GM12864 (cell line): ENCODE results near the gene TMEM135.
"Not testable (repeated sequence)": the region's sequence is repeated elsewhere in the genome, so short reads cannot be mapped to it uniquely, and the experiment has no call there.

Experiments used
- DNase-seq: peaks from one replicate; pipeline ENCODE4 v3.0.0-alpha.2; 2011; ENCODE audit warnings: low read depth
- H3K4me3 ChIP-seq: 2 replicates; pipeline ENCODE4 v1.5.1; 2011; ENCODE audit warnings: mild to moderate bottlenecking, low read depth, low read length, control low read depth
- TF ChIP-seq, protein P1 (sequence below): IDR thresholded peaks from 2 replicates; pipeline ENCODE4 v1.5.1; 2011; ENCODE audit warnings: low read depth, mild to moderate bottlenecking, moderate library complexity, low read length, control low read depth, inconsistent platforms; ENCODE audit errors: missing control alignments

Gene TMEM135

DNA sequence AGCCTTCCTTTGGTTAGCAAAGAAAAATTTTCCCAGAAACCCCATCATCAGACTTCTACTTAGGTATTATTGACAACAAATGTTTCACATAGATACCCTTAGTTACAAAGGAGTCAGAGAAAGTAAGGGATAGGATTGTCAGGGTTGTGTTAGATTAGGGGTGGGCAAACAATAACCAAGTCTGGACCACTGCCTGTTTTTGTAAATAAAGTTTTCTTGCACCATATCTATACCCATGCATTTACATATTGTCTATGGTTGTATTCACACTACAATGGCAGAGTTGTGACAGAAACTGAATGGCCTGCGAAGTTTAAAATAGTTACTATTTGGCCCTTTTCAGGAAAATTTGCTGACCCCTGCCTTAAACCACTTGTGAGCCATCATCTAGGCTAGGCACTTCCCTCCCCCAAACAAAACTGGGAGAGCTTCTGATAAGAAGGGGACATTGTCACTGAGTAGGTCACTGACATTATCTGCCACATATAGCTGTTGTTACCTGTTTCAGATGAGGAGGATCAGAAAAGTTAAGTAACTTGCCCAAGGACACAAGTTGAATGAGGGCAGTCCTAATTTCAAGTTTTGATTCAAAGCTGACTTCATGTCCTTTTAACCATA lies 40.7 kb upstream of the TMEM135 start:
- TF ChIP-seq, protein P1, sequence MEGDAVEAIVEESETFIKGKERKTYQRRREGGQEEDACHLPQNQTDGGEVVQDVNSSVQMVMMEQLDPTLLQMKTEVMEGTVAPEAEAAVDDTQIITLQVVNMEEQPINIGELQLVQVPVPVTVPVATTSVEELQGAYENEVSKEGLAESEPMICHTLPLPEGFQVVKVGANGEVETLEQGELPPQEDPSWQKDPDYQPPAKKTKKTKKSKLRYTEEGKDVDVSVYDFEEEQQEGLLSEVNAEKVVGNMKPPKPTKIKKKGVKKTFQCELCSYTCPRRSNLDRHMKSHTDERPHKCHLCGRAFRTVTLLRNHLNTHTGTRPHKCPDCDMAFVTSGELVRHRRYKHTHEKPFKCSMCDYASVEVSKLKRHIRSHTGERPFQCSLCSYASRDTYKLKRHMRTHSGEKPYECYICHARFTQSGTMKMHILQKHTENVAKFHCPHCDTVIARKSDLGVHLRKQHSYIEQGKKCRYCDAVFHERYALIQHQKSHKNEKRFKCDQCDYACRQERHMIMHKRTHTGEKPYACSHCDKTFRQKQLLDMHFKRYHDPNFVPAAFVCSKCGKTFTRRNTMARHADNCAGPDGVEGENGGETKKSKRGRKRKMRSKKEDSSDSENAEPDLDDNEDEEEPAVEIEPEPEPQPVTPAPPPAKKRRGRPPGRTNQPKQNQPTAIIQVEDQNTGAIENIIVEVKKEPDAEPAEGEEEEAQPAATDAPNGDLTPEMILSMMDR, result no peak
- DNase-seq, result no peak
- H3K4me3 ChIP-seq, result no peak overlapping the region

DNA sequence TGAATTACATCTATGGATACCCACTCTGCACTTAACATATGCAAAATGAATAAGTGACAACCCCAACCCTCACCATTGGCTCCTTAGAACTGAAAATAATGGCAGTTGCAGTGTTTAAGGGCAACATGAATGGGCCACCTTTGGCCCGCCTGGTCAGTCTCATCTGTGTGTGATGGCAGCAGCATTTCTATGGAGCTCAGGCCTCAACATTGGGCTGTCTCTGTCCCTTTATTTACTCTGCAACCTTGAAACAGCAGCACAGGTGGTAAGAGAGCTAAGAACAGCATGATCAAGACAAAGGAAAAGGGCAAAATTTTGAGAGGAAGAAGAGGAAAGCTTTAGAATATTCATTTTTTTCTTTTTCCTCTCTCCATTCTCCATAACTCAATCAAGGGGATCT lies 38.3 kb upstream of the TMEM135 start:
- TF ChIP-seq, protein P1, result no peak
- DNase-seq, result no peak
- no peak overlapping the region for H3K4me3 ChIP-seq

DNA sequence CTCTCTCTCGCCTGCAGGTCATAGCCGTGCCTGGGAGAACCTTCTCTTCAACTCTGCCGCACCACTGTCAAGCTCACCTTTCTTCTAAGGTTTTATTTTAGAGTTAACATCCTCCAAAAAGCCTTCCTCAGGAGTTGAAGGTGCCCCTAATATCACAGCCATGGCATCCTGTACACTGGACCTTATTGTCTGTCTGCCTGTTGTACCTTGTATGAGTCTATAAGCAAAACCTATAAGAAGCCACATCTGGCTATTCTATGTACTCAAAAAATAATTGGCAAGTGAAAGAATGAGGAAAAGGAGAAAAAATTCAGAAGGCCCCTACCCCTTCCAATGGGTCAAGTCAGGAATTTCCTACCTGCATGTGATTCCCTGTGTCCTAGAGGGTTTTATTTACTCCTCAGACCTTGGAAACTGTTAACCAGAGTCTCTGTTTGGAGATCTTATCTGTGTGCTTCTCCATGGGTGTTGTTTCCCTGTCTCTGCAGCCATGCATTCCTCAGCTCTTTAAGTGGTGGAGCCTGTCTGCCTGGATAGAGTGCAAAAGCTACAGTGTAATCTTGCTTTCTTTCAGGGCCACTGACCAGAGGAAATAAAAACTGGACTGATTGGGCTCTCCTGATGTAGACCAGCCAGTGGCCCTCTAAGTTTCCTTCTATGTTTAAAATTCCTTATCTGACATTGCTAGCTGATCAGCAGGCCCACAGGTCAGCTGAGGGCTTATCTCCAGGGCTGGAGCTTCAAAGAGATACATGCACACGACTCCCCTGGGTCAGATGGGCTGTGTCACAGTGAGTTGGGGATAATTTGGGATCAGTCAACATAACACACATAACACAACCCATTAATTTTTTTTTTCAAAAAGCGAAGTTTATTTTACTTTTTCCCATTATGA lies 37.6 kb upstream of the TMEM135 start:
- TF ChIP-seq, protein P1, result no peak
- H3K4me3 ChIP-seq, result no peak overlapping the region
- no peak for DNase-seq

DNA sequence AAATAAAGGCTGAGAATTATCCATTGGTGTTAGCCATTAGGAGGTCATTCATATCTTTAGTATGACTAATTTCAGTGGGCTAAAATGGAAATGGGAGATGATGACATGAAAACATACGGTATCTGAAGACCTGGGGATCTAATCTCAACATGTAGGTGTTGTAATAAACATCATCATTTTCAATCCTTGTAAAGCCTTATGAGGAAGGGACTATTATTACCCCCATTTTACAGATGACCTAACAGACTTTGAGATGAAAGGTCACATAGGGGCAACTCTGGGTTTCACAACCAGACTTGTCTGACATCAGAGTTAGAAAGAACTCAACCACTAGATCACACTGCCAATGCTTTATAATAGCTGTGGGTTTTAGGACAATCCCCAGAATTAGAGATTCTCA lies 34.8 kb upstream of the TMEM135 start:
- DNase-seq, result no peak
- TF ChIP-seq, protein P1, result no peak
- no peak overlapping the region for H3K4me3 ChIP-seq

DNA sequence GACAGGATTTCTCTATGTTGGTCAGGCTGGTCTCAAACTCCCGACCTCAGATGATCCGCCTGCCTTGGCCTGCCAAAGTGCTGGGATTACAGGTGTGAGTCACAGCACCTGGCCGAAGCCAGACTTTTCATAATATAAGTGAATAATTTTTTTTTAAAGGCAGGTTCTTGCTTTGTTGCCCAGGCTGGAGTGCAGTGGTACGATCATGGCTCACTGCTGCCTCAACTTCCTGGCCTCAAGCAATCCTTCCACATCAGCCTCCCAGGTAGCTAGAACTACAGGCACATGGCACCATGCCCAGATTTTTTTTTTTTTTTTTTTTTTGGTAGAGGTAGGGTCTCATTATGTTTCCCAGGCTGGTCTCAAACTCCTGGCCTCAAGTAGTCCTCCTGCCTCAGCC lies 33.5 kb upstream of the TMEM135 start:
- not testable (repeated sequence) for H3K4me3 ChIP-seq, DNase-seq

DNA sequence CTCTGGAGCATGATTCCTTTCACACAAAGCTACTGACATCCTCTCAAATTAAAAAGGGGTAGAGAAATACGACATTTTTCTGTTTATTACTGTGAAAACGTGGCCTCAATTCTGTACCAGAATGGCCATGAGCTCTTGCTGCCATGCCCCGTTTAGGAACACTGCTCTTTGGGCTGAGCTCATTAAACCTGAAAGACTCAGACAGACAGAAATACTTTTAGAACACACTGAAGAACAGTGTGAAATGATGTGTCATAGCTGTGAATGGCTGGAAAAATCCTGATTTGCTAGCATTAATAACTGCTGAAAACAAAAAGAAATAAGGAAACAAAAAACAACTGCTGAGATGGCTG lies 32.2 kb upstream of the TMEM135 start:
- TF ChIP-seq, protein P1, result no peak
- DNase-seq, result no peak
- H3K4me3 ChIP-seq, result no peak overlapping the region

DNA sequence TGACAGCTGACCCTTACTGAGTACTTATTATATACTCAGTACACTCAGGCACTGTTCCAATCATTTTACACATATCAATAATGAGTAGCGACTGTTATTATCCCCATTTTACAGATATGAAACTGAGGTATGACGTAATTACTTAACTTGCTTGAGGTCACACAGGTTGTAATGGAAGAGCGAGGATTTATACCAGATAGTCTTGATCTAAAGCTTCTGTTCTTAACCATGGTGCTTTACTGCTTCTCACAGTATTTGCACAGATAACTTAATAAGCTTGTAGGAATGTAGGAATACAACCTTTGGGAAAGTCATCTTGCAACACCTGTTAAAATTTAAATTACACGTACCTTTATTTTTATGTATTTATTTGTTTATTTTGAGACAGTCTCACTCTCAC lies 31.7 kb upstream of the TMEM135 start:
- TF ChIP-seq, protein P1, result no peak
- DNase-seq, result no peak
- H3K4me3 ChIP-seq, result no peak overlapping the region
